PC-9 (cell line): ENCODE results near the gene HAP1. TPM values are rescaled to one million over a fixed set of nuclear protein-coding genes. Genes with fewer than 3 reads are reported as not detected.
"Not testable (repeated sequence)": the region's sequence is repeated elsewhere in the genome, so short reads cannot be mapped to it uniquely, and the experiment has no call there.

Experiments
- BruUV-seq: library from RNA; stranded (reverse); fragments of 400-500 nt; replicated peaks from 2 replicates; lab custom pipeline; 2021; lab: Mats Ljungman, UMichigan
- CTCF ChIA-PET: fragments of 300-600 bp; sonication (Branson Sonifier 250); formaldehyde crosslinking; loops from one replicate; lab custom pipeline; 2022; ENCODE audit warnings: antibody characterized with exemption; lab: Charles Lee
- POLR2A ChIA-PET: fragments of 300-600 bp; sonication (Branson Sonifier 250); formaldehyde crosslinking; loops from one replicate; lab custom pipeline; 2022; ENCODE audit warnings: antibody characterized with exemption; ENCODE audit not compliant: unreplicated experiment; lab: Charles Lee
- DNase-seq, 2 experiments: peaks; one replicate each; pipeline versions ENCODE4 v3.0.0 to v3.0.0-alpha.2; 2015 to 2022; ENCODE audit warnings: mixed read lengths in 1 of 2
- H2AFZ ChIP-seq: fragments of 200-600 bp; sonication (generic); 2 replicates; pipeline ENCODE4 v1.8.1; 2017; ENCODE audit warnings: antibody characterized with exemption
- H3F3A ChIP-seq: fragments of 200-600 bp; sonication (generic); 2 replicates; pipeline ENCODE4 v1.8.1; 2017; ENCODE audit warnings: antibody characterized with exemption, mild to moderate bottlenecking, low read depth; ENCODE audit not compliant: insufficient read depth
- H3K27ac ChIP-seq: fragments of 200-600 bp; sonication (generic); 2 replicates; pipeline ENCODE4 v1.6.1; 2016; ENCODE audit warnings: mixed run types
- H3K27me3 ChIP-seq: fragments of 200-600 bp; sonication (generic); 2 replicates; pipeline ENCODE4 v1.6.1; 2016; ENCODE audit warnings: low read depth, mixed run types; ENCODE audit not compliant: insufficient read depth
- H3K36me3 ChIP-seq: fragments of 200-600 bp; sonication (generic); 2 replicates; pipeline ENCODE4 v1.6.1; 2016; ENCODE audit warnings: low read depth, mixed run types
- H3K4me1 ChIP-seq: fragments of 200-600 bp; sonication (generic); replicated peaks from 2 replicates; pipeline ENCODE4 v1.6.1; 2016; ENCODE audit warnings: mixed run types; ENCODE audit not compliant: insufficient read depth
- H3K4me2 ChIP-seq: fragments of 200-600 bp; sonication (generic); 2 replicates; pipeline ENCODE4 v1.6.1; 2017; ENCODE audit warnings: mixed run types
- H3K4me3 ChIP-seq: fragments of 200-600 bp; sonication (generic); 2 replicates; pipeline ENCODE4 v1.6.1; 2016; ENCODE audit warnings: mixed run types
- H3K79me2 ChIP-seq: fragments of 200-600 bp; sonication (generic); 2 replicates; pipeline ENCODE4 v1.6.1; 2017; ENCODE audit warnings: low read depth, mixed run types
- H3K9me2 ChIP-seq: fragments of 200-600 bp; sonication (generic); 2 replicates; pipeline ENCODE4 v1.8.1; 2017; ENCODE audit warnings: mild to moderate bottlenecking; ENCODE audit not compliant: insufficient read depth
- H3K9me3 ChIP-seq: fragments of 200-600 bp; sonication (generic); 2 replicates; pipeline ENCODE4 v1.8.1; 2016; ENCODE audit warnings: low read depth; ENCODE audit not compliant: insufficient read depth
- H4K20me1 ChIP-seq: fragments of 200-600 bp; sonication (generic); 2 replicates; pipeline ENCODE4 v1.8.1; 2017; ENCODE audit not compliant: insufficient read depth
- CTCF ChIP-seq: fragments of 200-600 bp; sonication (generic); conservative IDR thresholded peaks from 2 replicates; pipeline ENCODE4 v1.6.1; 2017; ENCODE audit warnings: mixed run types, antibody characterized with exemption, mild to moderate bottlenecking, moderate library complexity
- EZH2 ChIP-seq: fragments of 200-600 bp; sonication (generic); IDR thresholded peaks from 2 replicates; pipeline ENCODE4 v1.8.0; 2017; ENCODE audit warnings: antibody characterized with exemption, low read depth
- intact Hi-C: fragments of 100-400 bp; cut with micrococcal nuclease; formaldehyde crosslinking; loops from one replicate; pipeline ENCODE4 v1.10.0; 2022; ENCODE audit not compliant: unreplicated experiment
- total RNA-seq: library from RNA; stranded (reverse); gene quantifications from 2 replicates; pipeline ENCODE4 v1.2.3, GENCODE V29; 2021

Gene HAP1
- total RNA-seq, 1 experiment from 2014 or later = 1.1 TPM

- 0 out of 2 replicates have a peak overlapping the region, but pooled peaks have one; percentile 1 for H2AFZ ChIP-seq
- no peaks in the 10 kb centered on the region for H3K9me3 ChIP-seq
- no peaks in the 10 kb centered on the region for H3K36me3 ChIP-seq
- no peaks in the 10 kb centered on the region for H3K9me2 ChIP-seq
- H3K4me3 ChIP-seq = peak overlapping the region; percentile 50
- BruUV-seq = TSS peak; percentile 99
- peaks cover 24% of the 10 kb centered on the region for H3K4me1 ChIP-seq
- TF ChIP-seq CTCF (no peak), EZH2 (no peak)
- no peaks in the 10 kb centered on the region for H3K27me3 ChIP-seq
- ChIA-PET CTCF (interaction anchor here (0.5 to 2.5 kb wide), 9 partner anchors 10 to 1032 kb away, joined by 3 to 17 read pairs (median 4); partner anchors contain the start of gene EIF1), POLR2A (interaction anchor here (0.6 to 3.2 kb wide), 12 partner anchors 10 to 1338 kb away, joined by 3 to 89 read pairs (median 9); partner anchors contain the start of gene EIF1)
- peaks cover 26% of the 10 kb centered on the region for H3F3A ChIP-seq
- peak overlapping the region; percentile 73 for H3K4me2 ChIP-seq
- H3K79me2 ChIP-seq = no peaks in the 10 kb centered on the region
- peak; percentile 61 to 80 for DNase-seq
- H4K20me1 ChIP-seq = no peaks in the 10 kb centered on the region
- intact Hi-C loops = loop anchor here (2.0 kb wide), 1 partner anchor 24 kb away; no protein-coding TSS in a partner anchor
- H3K27ac ChIP-seq = peak overlapping the region; percentile 94
Observed at GRCh38 chr17:41678411-41678906, 56.0 kb downstream of the HAP1 start.

GRCh38 chr17:41676058-41676419, 58.4 kb downstream of the HAP1 start:
- Histone ChIP-seq H3K4me2 (no peak overlapping the region), H3K4me1 (peaks cover 24% of the 10 kb centered on the region), H3K9me3 (no peaks in the 10 kb centered on the region), H3K27me3 (no peaks in the 10 kb centered on the region), H3K9me2 (no peaks in the 10 kb centered on the region), H3K36me3 (no peaks in the 10 kb centered on the region), H3F3A (peaks cover 32% of the 10 kb centered on the region), H3K79me2 (no peaks in the 10 kb centered on the region), H2AFZ (no peak overlapping the region), H3K27ac (no peak overlapping the region), H4K20me1 (no peaks in the 10 kb centered on the region), H3K4me3 (no peak overlapping the region)
- POLR2A ChIA-PET = interaction anchor here (0.7 kb wide), 1 partner anchor 542 kb away, joined by 3 read pairs; no protein-coding TSS in a partner anchor
- BruUV-seq = no TSS peak
- intact Hi-C loops = no loop called here
- no peak for DNase-seq
- CTCF ChIA-PET = interaction anchor here (0.6 kb wide), 1 partner anchor 9 kb away, joined by 13 read pairs; no protein-coding TSS in a partner anchor
- TF ChIP-seq EZH2 (no peak), CTCF (no peak)

GRCh38 chr17:41675157-41676057, 59.0 kb downstream of the HAP1 start:
- BruUV-seq, H3K27me3 ChIP-seq, H4K20me1 ChIP-seq, H3K9me3 ChIP-seq, H3K36me3 ChIP-seq, H3K79me2 ChIP-seq, H3K9me2 ChIP-seq, H3K4me2 ChIP-seq, H3K4me3 ChIP-seq, intact Hi-C loops, H2AFZ ChIP-seq, H3K27ac ChIP-seq, DNase-seq: not testable (repeated sequence)
- POLR2A ChIA-PET = interaction anchor here (0.7 kb wide), 1 partner anchor 541 kb away, joined by 3 read pairs; no protein-coding TSS in a partner anchor
- CTCF ChIA-PET = interaction anchor here (0.6 kb wide), 1 partner anchor 10 kb away, joined by 13 read pairs; no protein-coding TSS in a partner anchor
- Histone ChIP-seq H3F3A (peaks cover 32% of the 10 kb centered on the region), H3K4me1 (peaks cover 24% of the 10 kb centered on the region)

Other genes starting within 250 kb of the HAP1 start
- not detected in 2 replicates for gene KRT36, start 244.7 kb downstream of the HAP1 start, total RNA-seq
- gene KRT13, start 229.0 kb downstream of the HAP1 start, total RNA-seq = 606 and 1,548 TPM in 2 replicates
- gene KRT15, start 215.8 kb downstream of the HAP1 start, total RNA-seq = 41.9 and 49.9 TPM in 2 replicates
- 1,811 and 2,277 TPM in 2 replicates for gene KRT19, start 206.3 kb downstream of the HAP1 start, total RNA-seq
- 0.55 and 0.73 TPM in 2 replicates for gene KRT9, start 162.6 kb downstream of the HAP1 start, total RNA-seq
- gene KRT14, start 147.7 kb downstream of the HAP1 start, total RNA-seq = 2.2 and 2.5 TPM in 2 replicates
- 41.7 and 53.5 TPM in 2 replicates for gene KRT16, start 121.9 kb downstream of the HAP1 start, total RNA-seq
- gene KRT17, start 110.1 kb downstream of the HAP1 start, total RNA-seq = 29.0 and 80.8 TPM in 2 replicates
- gene EIF1, start 45.8 kb downstream of the HAP1 start, total RNA-seq = 775 and 874 TPM in 2 replicates
- gene GAST, start 22.3 kb downstream of the HAP1 start, total RNA-seq = 0.87 TPM in 1 of 2 replicates, not detected in the other
- 259 TPM in 2 replicates for gene JUP, start 52.1 kb upstream of the HAP1 start, total RNA-seq
- 26.8 and 34.0 TPM in 2 replicates for gene P3H4, start 77.3 kb upstream of the HAP1 start, total RNA-seq
- gene FKBP10, start 78.4 kb upstream of the HAP1 start, total RNA-seq = 143 and 164 TPM in 2 replicates
- gene NT5C3B, start 101.6 kb upstream of the HAP1 start, total RNA-seq = 48.8 and 51.1 TPM in 2 replicates
- not detected in 2 replicates for gene KLHL10, start 103.2 kb upstream of the HAP1 start, total RNA-seq
- 13.3 and 14.5 TPM in 2 replicates for gene KLHL11, start 130.8 kb upstream of the HAP1 start, total RNA-seq
- 106 and 184 TPM in 2 replicates for gene ACLY, start 184.3 kb upstream of the HAP1 start, total RNA-seq
- gene ODAD4, start 196.0 kb upstream of the HAP1 start, total RNA-seq = 3.0 and 4.0 TPM in 2 replicates
- gene CNP, start 232.2 kb upstream of the HAP1 start, total RNA-seq = 60.6 and 64.7 TPM in 2 replicates